ENCODE results near the gene NR3C1.

Gene NR3C1

GRCh38 chr5:143233031-143233430 lies 170.5 kb downstream of the NR3C1 start:
- H3K36me3 ChIP-seq (ENCODE audit: low read depth) = no peaks in the 10 kb centered on the region
- peaks cover 25% of the 10 kb centered on the region for H3K4me1 ChIP-seq (ENCODE audit: insufficient read depth, poor library complexity, severe bottlenecking)
- H3K4me3 ChIP-seq (ENCODE audit: severe bottlenecking) = no peak overlapping the region
- H3K9me3 ChIP-seq (ENCODE audit: severe bottlenecking) = no peaks in the 10 kb centered on the region
- ATAC-seq (ENCODE audit: low read depth) = no peak
- no peak for DNase-seq (ENCODE audit: low spot score)
- no peaks in the 10 kb centered on the region for H3K27me3 ChIP-seq (ENCODE audit: insufficient read depth, poor library complexity, severe bottlenecking)
- H3K27ac ChIP-seq (ENCODE audit: poor library complexity, severe bottlenecking) = no peak overlapping the region
- TF ChIP-seq, protein P1, sequence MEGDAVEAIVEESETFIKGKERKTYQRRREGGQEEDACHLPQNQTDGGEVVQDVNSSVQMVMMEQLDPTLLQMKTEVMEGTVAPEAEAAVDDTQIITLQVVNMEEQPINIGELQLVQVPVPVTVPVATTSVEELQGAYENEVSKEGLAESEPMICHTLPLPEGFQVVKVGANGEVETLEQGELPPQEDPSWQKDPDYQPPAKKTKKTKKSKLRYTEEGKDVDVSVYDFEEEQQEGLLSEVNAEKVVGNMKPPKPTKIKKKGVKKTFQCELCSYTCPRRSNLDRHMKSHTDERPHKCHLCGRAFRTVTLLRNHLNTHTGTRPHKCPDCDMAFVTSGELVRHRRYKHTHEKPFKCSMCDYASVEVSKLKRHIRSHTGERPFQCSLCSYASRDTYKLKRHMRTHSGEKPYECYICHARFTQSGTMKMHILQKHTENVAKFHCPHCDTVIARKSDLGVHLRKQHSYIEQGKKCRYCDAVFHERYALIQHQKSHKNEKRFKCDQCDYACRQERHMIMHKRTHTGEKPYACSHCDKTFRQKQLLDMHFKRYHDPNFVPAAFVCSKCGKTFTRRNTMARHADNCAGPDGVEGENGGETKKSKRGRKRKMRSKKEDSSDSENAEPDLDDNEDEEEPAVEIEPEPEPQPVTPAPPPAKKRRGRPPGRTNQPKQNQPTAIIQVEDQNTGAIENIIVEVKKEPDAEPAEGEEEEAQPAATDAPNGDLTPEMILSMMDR (IDR thresholded peaks at IDR 0.05; ENCODE audit: poor library complexity, severe bottlenecking) = no peak

DNA sequence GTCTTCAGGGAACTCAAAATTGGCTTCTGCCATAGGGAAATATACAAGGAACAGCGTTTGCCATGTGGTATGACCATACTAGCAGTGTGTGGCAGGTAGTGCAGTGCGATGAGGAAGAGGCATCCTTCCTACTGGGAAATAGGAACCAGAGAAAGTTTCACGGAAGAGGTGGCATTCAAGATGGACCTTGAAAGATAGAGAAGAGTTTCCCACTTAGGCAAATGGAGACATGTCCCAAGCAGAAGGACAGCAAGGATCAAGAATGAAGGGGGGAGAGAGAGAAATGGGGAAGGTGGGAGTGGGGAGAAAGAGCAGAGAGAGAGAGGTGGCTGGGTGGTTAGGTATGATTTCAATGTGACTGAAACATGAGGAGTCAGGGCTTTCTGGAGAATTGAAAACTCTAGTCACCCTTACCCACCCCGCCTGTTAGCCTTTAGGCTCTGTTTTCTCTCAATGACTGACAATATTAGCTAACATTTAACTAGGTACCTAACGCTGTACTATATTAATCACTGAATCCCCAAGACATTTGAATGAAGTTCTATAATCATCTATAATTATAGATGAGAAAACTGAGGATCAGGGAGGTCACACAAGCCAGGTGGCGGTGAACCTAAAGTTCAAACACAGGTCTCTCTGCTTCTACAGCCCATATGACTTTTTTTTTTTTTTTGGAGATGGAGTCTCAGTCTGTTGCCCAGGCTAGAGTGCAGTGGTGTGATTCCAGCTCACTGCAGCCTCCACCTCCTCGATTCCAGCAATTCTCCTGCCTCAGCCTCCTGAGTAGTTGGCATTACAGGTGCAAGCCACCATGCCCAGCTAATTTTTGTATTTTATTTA lies 171.3 kb downstream of the NR3C1 start:
- TF ChIP-seq, protein P1 (IDR thresholded peaks at IDR 0.05; ENCODE audit: poor library complexity, severe bottlenecking) = no peak
- Histone ChIP-seq H3K36me3 (ENCODE audit: low read depth) (no peaks in the 10 kb centered on the region), H3K4me1 (ENCODE audit: insufficient read depth, poor library complexity, severe bottlenecking) (peaks cover 25% of the 10 kb centered on the region), H3K27ac (ENCODE audit: poor library complexity, severe bottlenecking) (no peak overlapping the region), H3K27me3 (ENCODE audit: insufficient read depth, poor library complexity, severe bottlenecking) (no peaks in the 10 kb centered on the region), H3K9me3 (ENCODE audit: severe bottlenecking) (no peaks in the 10 kb centered on the region), H3K4me3 (ENCODE audit: severe bottlenecking) (no peak overlapping the region)
- no peak for DNase-seq (ENCODE audit: low spot score)
- no peak for ATAC-seq (ENCODE audit: low read depth)

DNA sequence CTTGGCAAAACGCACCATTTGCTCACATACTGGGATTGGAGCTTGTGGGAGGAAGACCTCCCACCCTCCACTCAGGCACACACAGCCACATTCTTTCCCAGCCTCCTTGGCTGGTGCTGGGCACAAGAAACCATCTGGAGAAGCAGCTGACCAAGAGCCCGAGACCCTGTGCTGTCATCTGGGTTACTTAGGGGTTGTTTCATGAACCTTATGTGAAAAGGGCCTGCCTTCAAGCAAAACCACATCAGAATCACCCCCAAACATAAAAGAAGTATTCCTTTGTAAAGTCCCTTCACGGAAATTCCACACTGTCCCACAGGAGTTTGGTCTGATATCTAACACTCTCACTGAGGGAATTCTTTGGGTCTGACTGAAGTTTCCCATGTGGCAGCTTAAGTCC lies 172.1 kb downstream of the NR3C1 start:
- no peaks in the 10 kb centered on the region for H3K9me3 ChIP-seq (ENCODE audit: severe bottlenecking)

DNA sequence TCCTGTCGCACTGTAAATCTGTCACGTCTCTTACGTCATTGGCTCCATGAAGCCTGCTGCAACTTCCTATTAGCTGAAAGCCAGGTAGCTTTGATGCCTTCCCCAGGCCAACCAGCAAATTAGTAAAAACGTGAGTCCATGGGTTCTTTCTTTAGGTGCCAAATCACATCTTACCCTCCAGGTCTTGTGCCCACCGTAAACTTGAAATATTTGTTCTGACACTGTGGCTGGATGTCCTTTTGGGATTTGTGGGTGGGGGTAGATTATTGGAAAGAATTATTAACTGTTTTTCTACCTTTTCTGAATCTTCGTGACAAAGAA lies 172.8 kb downstream of the NR3C1 start:
- TF ChIP-seq, protein P1 (IDR thresholded peaks at IDR 0.05; ENCODE audit: poor library complexity, severe bottlenecking) = no peak
- Histone ChIP-seq H3K4me3 (ENCODE audit: severe bottlenecking) (no peak overlapping the region), H3K27ac (ENCODE audit: poor library complexity, severe bottlenecking) (no peak overlapping the region), H3K9me3 (ENCODE audit: severe bottlenecking) (no peaks in the 10 kb centered on the region), H3K27me3 (ENCODE audit: insufficient read depth, poor library complexity, severe bottlenecking) (no peaks in the 10 kb centered on the region), H3K4me1 (ENCODE audit: insufficient read depth, poor library complexity, severe bottlenecking) (peaks cover 18% of the 10 kb centered on the region), H3K36me3 (ENCODE audit: low read depth) (no peaks in the 10 kb centered on the region)
- ATAC-seq (ENCODE audit: low read depth) (no peak), DNase-seq (ENCODE audit: low spot score) (no peak)

More for the DNA sequence above, 172.1 kb downstream of the NR3C1 start:
- no peak overlapping the region for H3K4me3 ChIP-seq (ENCODE audit: severe bottlenecking)
- peaks cover 25% of the 10 kb centered on the region for H3K4me1 ChIP-seq (ENCODE audit: insufficient read depth, poor library complexity, severe bottlenecking)
- no peaks in the 10 kb centered on the region for H3K27me3 ChIP-seq (ENCODE audit: insufficient read depth, poor library complexity, severe bottlenecking)
- no peak for DNase-seq (ENCODE audit: low spot score)
- no peak overlapping the region for H3K27ac ChIP-seq (ENCODE audit: poor library complexity, severe bottlenecking)
- H3K36me3 ChIP-seq (ENCODE audit: low read depth) = no peaks in the 10 kb centered on the region
- ATAC-seq (ENCODE audit: low read depth) = no peak
- TF ChIP-seq, protein P1 (IDR thresholded peaks at IDR 0.05; ENCODE audit: poor library complexity, severe bottlenecking) = no peak
